Diencephalon (tissue), 1 donor: ENCODE results near the gene KDM7A. TPM values are rescaled to one million over a fixed set of nuclear protein-coding genes. Genes with fewer than 3 reads are reported as not detected.

Experiments used
- small RNA-seq: library from RNA; depleted of rRNA; stranded (forward); fragments of <200 nt; gene quantifications from one replicate; pipeline ENCODE3, GENCODE V24; 2014
- total RNA-seq: library from RNA; depleted of rRNA; stranded (reverse); fragments of >200 nt; gene quantifications from one replicate; pipeline ENCODE4 v1.2.3, GENCODE V29; 2014

Gene KDM7A
- 12.9 TPM for total RNA-seq

GRCh38 chr7:140176811-140177702 lies at the start of gene KDM7A:
TSS of gene KDM7A (minus strand) at chr7:140176983. CDS start at chr7:140176937, 46 bp downstream.

GRCh38 chr7:140062528-140063299 lies 114.1 kb downstream of the KDM7A start, which contains the start of gene PARP12:
TSS of gene PARP12 (minus strand) at chr7:140062951. CDS start at chr7:140062847, 104 bp downstream.

Small RNA genes within 50 kb of the gene (small RNA-seq; reads per million reads assigned to genes)
- gene RF00019 (not detected), gene RNU6-797P (not detected)

Other genes starting within 250 kb of the KDM7A start
- 6.0 TPM for gene PARP12, start 114.0 kb downstream of the KDM7A start, total RNA-seq
- gene SLC37A3, start 221.5 kb upstream of the KDM7A start, total RNA-seq, result 128 TPM
- gene RAB19, start 227.1 kb upstream of the KDM7A start, total RNA-seq, result not detected